GM03348 (cell line): ENCODE measurements around the gene GGT1.
"Not testable (repeated sequence)": the region's sequence is repeated elsewhere in the genome, so short reads cannot be mapped to it uniquely, and the experiment has no call there.

Source experiments
- DNase-seq: peaks from one replicate; pipeline ENCODE4 v3.0.0; 2012; ENCODE audit warnings: low spot score

The GGT1 gene

GRCh38 chr22:24584166-24584790 is 18.7 kb upstream of the GGT1 start:
- DNase-seq: no peak

GRCh38 chr22:24584871-24585411 is 18.1 kb upstream of the GGT1 start:
- no peak for DNase-seq

GRCh38 chr22:24585461-24585860 is 17.5 kb upstream of the GGT1 start:
- no peak for DNase-seq

- no peak for DNase-seq
These were observed 17.0 kb upstream of the GGT1 start for GRCh38 chr22:24585927-24586546.

- no peak for DNase-seq
These were observed 15.7 kb upstream of the GGT1 start for GRCh38 chr22:24587251-24587650.

DNA sequence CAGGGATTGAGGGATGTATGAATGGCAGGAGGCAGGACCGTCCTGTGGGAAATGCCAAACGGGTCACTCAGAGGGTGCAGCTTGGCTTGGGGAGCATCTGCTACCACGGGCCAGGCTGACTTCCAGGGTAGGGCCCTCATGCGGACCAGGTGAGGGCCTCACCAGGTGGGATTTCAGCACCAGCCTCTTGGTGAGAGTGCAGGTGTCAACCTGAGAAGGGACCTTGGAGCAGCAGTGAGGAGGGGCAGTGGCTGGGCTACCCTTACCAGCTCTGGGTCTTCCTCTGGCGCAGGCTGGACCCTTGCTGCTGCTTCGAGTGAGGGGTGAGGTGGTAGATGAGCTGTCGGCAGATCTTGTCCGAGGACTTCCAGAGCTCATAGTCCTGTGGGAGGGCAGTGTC is 15.0 kb upstream of the GGT1 start:
- no peak for DNase-seq

- DNase-seq: no peak
These were observed 14.6 kb upstream of the GGT1 start for GRCh38 chr22:24588381-24588756.

GRCh38 chr22:24588757-24589481 is 14.1 kb upstream of the GGT1 start:
- no peak for DNase-seq

DNA sequence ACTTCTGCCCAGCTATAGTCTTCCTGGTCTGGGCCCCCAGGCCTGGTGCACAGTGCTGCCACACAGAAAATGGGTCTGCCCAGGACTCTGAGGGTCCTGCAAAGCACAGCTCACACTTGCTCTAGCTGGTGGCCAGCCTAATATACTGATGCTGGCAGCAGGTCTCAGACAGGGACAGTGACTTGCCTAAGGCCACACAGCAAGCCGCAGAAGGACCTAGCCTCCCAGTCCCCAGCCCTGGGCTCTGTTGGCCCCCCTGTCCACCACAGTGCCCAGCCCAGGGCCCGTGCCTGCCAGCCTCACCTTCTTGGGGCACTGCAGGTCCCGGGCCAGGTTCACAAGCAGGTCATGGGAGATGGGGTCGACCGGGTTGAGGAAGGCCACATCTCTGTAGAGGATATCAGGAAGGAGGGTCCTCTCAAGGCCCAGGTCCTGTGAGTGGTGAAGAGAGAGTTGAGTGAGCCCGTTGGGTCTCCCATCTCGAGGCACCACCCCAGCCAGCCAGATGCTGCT is 13.4 kb upstream of the GGT1 start:
- DNase-seq: no peak

DNA sequence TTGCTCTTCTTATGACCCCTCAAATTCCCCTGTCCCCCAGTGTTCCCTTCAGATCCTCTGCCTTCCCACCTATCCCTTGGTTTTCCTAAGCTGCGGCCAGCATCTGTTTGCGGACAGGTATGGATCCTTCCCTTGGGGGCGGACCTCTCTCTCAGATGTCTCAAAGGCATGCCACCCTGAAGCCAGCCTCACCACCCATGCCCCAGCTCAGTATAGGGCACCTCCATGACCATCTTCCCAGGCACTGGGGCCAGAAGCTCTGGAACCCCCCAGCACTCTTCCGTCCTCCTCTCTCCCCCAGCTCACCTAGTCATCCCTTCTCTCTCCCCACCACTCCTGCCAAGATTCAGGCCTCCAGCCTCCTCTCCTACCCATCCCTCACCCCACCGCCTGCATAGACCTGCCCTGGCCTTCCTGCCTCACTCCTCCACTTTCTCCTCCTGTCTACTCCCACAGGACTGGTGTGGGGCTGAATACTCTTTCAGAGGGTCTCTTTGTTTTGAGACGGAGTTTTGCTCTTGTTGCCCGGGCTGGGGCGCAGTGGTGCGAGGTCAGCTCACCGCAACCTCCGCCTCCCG is 12.3 kb upstream of the GGT1 start:
- no peak for DNase-seq

- DNase-seq: no peak
These were observed 11.6 kb upstream of the GGT1 start for GRCh38 chr22:24591286-24591830.

DNA sequence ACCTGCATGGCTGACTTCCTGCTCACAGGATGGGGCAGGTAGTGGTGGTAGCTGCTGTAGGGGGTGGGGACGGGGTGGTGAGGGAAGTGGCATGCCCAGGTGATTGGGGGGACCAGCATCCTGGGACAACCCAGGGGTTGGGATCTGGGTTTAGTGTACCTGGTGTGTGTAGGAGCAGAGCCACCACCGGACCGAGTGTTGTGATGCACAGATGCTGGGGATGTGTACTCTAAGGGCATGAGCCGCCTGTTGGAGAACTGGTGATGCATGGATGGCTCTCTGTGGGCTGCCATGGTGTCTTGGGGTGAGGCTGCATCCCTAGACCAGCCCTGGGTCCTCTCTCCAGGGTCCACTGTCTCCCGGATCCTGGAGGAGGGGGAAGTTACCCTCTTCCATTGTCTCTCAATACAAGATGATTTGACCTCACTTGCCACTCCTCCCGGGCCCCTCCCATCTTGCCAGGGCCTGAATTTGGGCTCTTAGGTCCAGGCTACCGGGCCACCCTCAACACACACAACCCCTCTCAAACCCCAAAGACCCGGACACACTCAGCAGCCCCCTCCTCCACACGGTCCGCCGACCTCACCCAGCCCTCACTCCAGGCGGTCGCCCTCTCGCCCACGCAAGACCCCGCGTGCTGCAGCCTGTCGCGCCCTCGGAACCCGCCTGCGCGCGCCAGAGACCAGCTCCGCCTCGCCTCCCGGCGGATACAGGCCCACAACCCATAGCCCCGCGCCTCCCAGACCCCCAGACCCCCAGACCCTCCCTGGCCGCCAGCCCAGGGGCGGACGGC is 10.7 kb upstream of the GGT1 start:
- DNase-seq: peak; percentile 44

DNA sequence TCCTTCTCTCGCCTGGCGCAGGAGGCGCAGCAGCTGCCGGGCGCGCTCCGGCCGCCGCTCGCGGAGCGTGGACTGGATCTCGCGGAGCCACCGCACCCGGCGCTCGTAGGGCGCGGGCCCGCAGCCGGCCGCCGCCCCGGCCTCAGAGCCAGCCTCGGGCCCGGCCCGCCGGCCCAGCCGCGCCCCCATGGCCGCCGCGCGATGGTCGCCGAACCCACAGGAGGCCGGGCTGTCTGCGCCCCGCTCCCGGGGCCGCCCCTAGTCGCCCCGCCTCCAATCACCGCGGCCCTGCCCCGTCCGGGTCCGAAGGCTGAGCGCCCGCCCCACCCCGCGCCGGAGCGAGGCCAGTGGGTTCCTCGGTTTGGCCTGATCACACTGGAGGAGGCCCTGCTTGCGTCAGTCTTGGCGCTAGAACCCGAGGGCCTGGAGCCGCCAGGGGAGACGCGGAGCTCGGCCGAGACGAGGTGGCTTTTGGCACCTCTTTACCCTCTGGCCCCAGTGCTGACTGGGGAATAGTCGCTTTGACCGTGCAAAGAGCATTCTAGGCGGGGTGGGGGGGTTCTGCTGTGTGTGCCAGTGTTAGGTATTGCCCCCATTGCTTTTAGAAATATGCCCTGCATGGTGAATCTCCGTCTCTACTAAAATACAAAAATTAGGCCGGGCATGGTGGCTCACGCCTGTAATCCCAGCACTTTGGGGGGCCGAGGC is 10.0 kb upstream of the GGT1 start, which contains the start of gene LRRC75B:
Gene LRRC75B (minus strand): TSS at position 223 of the 708 bp plus-strand sequence. CDS start 34 bp downstream, at position 189.
- peak; percentile 96 for DNase-seq

- DNase-seq: not testable (repeated sequence)
These were observed 9.5 kb upstream of the GGT1 start for GRCh38 chr22:24593559-24593835.

DNA sequence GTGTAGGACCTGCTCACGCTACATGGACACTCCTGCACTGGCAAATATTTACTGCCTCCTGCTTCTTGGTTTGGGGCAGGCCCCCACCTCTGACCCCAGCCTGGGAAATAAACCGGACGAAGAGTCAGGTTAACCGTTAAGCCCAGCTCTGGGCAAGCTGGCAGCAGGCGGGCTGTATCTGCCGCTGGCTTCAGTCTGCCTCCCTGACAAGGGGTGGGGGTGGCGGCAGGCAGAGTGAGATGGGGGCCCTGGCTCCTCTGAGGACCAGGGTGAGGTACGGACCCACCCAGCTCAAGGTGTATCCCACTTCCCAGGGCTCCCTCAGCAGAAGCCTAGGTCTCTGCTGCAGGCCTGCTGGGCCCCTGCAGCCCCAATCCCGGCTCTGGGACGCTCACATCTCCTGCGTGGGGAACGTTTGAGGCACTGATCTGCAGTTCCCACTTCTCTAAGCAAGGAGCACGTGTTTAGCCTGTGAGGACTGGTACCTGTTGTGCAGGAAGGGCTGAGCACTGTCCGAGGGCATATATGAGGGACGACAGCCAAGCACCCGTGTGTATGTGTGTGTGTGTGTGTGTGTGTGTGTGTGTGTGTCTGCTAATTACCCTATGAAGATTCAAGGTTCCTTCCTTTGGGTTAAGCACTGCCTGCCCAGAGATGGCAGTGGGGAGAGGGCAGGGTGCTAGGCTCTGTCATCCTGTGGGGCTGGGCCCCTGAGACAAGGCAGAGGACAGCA is 9.0 kb upstream of the GGT1 start:
- no peak for DNase-seq

GRCh38 chr22:24594569-24595120 is 8.3 kb upstream of the GGT1 start:
- no peak for DNase-seq

DNA sequence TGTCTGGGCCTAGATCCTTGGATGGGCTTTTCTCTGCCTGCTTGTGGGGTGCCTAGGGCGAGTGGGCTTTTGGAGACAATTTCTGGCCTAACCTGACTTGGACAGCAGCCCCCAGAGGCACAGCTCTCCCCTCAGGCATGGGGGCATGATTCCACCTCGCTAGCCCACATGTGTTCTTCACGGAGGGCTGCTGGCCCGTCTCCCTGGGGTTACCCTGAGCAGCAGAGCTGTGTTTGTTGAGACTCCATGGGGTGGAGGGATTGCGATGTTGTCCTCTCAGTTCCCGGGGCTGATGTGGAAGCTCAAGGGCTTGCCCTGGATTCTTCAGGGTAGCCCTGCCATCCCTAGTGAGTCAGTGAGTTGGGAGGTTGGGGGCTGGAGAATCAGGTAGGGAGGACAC is 7.8 kb upstream of the GGT1 start:
- no peak for DNase-seq

- DNase-seq: no peak
These were observed 7.1 kb upstream of the GGT1 start for GRCh38 chr22:24595863-24596262.

DNA sequence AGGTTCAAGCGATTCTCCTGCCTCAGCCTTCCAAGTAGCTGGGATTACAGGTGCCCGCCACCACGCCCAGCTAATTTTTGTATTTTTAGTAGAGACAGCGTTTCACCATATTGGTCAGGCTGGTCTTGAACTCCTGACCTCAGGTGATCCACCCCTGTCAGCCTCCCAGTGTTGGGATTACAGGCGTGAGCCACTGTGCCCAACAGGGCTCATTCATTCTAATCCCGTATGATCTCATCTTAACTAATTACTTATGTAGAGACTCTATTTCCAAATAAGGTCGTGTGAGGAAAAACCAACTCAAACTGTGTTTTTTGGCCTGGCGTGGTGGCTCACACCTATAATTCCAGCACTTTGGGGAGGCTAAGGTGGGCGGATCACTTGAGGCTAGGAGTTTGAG is 5.9 kb upstream of the GGT1 start:
- not testable (repeated sequence) for DNase-seq

DNA sequence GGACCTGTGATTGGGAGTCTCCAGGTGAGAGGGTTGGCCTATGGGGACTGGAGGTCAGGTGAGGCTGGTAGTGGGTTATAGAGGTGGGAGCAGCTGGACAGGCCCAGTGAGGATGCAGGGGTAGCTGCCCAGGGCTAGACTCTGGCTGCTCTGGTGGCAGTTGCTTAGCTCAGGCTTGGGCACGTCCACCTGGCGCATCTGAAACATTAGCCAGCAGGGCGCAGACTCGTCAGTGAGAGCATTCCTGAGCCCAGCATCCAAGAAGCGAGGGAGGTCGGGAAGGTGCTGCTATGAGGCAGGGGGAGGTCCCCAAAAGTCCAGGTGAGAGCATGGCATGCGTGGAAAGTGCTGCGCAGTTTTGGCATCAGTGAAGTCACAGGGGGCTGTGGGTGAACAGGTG is 3.5 kb upstream of the GGT1 start:
- DNase-seq: no peak
